SKM-1 treated with dmso at 0.1 percent for 144 hours (cell line): ENCODE data around the gene FAHD2B.
"Not testable (repeated sequence)": the region's sequence is repeated elsewhere in the genome, so short reads cannot be mapped to it uniquely, and the experiment has no call there.

Experiments
- DNase-seq: peaks from one replicate; lab custom pipeline; 2025; ENCODE audit not compliant: unreplicated experiment; lab: John Stamatoyannopoulos, UW

The FAHD2B gene

DNA sequence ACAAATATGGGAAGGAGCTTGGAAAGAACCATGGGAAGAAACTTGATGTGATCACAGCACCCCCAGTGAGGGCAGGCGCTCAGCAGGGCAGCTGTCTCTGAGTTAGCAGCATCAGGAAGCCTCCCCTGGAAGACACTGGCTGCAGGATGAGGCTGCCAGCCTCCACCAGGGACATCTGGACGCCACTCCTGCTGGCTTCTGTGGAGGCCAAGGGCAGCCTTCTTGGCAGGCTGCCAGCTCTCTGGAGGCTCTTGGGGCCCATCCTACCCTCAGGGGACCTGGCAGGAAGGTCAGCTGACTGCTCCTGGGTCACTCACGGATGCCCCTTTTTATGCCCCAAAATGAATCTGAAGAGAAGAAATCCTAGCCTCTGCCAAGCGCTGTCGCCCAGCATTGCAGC, 26.0 kb downstream of the FAHD2B start:
- DNase-seq = not testable (repeated sequence)

DNA sequence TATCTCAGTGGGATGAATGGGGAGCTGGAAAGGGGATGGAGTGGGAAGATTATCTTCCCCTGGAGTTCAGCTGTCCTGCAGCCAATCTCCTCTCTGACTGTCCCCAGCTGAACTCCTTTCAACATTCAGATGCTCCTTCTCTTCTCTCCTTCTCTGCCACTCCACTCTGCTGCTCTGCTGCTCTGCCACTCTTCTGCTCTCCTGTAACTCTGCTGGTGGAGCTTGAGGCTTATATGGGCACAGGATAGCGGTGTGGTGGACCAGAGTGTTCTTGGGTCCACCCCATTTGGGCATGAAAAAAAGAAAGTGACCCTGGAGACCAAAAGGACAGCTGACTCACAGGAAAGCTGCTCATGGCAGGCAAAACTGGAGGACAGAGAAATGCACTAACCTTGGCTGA, 26.6 kb downstream of the FAHD2B start:
- no peak for DNase-seq

DNA sequence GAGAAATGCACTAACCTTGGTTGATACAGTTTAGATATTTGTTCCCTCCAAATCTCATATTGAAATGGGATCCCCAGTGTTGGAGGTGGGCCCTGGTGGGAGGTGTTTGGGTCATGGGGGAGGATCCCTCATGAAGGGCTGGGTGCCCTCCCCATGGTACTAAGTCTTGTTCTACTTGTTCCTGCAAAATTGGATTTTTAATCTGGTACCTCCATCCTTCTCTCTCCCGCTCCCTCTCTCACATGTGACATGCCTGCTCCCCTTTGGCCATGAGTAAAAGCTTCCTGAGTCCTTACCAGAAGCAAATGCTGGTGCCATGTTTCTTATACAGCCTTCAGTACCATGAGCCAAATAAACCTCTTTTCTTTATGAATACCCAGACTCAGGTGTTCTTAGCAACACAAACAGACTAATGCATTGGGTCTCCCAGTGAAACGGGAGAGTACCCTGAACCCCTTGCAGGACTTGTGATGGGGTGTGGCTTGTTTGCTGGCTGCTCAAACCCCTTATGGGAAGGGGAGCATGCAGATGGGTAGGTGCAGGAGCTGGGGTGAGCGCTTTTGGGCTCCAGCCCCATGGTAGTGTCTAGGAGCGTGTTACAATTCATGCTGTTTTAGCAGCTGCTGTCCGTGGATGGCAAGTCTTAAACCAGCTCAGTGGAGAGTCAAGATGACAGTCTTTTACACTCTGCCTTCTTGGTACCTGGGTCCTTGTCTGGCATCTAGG, 27.2 kb downstream of the FAHD2B start:
- DNase-seq = no peak

DNA sequence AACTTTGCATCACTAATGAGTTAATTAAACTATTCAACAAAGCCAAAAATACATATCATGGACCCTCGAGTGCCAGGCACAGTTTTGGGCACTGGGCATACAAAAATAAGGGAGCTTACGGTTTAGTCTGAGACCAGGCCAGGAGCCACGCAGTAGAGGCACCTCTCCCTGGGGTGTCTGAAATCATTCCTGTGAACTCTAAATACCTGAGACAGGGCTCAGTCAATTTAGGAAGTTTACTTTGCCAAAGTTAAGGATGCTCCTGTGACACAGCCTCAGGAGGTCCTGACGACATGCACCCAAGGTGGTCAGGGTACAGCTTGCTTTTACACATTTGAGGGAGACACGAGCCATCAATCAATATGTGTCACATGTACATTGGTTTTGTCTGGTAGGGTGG, 28.7 kb downstream of the FAHD2B start:
- DNase-seq = not testable (repeated sequence)

DNA sequence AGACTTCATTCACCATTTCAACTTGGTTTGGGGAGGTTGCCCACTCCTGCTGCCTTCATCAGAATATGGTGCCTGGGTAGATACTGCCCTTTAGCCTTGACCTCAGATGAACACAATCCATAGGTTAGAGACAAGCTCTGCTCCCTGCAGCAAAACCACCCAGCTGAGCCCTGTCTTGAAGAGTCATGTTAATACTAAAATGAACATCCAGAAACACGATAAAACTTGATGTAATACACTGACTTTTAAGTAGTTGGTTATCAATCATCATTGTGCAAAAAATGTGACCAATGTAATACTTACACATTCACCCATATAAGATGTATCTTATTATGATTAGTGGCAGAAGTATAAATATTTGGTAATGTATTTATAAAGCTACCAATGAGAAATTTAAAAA, 32.7 kb downstream of the FAHD2B start:
- DNase-seq = not testable (repeated sequence)

DNA sequence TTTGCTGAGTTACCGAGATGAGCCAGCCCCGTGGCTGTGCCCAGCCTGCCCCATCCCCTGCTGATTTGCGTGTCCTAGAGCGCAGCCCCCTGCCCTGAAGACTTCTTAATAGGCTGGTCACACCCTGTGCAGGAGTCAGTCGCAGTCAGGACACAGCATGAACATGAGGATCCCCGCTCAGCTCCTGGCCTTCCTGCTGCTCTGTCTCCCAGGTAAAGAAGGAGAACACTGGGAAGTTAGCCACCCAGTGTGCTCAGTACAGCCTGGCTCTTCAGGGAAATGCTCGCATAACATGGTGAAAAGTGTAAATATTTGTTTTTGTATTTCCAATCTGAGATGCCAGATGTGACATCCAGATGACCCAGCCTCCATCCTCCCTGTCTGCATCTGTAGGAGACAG, 34.9 kb downstream of the FAHD2B start:
- not testable (repeated sequence) for DNase-seq

DNA sequence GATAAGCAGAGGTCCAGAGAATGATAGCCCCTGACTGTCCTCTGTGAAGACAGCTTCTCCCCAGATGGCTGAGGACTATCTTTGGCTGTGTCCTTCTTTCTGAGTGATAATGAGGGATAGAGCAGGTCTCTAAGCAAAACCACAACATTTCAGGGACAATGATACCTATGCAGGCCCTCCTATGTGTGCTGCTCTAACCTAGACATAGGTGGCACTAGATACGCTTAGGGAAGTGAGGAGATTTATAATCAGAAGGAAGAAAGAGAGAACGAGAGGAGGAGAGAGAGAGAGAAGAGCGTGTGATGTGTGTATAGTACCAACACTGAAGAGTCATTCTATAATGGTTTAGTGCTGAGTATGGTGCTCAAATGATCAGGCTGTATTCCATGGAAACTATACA, 38.5 kb downstream of the FAHD2B start:
- not testable (repeated sequence) for DNase-seq

DNA sequence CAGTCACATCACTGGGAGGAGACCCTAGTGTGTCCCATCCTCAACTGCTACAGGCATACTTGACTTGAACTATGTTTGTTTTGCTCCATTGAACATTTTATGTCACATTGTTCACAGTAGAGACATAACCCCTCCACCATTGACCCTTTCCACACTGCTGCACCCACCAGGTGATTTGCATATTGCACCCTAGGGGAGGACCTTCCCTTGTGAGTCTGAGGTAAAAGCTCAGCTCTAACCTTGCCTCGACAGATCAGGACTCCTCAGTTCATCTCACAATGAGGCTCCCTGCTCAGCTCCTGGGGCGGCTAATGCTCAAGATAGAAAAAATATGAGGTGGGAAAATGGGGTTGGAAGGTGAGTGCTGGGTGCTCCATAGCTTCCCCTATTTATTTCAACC, 44.6 kb downstream of the FAHD2B start:
- DNase-seq = not testable (repeated sequence)

DNA sequence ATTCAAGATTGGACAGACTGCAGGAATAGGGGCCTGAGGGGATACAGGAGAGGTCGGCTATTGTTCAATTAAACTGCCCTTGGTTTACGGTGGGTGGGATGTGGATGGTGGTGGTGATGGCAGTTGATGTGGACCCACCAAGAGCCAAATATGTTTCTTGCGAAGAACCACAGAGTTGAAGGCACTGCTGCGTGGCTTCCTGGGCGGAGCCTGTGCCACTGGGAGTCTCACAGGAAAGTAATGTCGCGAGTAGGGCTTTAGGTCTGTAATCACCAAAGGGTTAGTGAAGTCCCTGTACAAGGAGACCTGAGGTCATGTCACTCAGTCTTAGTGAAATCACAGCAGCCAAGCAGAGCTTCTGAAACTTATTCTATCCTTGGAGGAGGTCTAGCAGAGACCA, 46.2 kb downstream of the FAHD2B start:
- DNase-seq = not testable (repeated sequence)

DNA sequence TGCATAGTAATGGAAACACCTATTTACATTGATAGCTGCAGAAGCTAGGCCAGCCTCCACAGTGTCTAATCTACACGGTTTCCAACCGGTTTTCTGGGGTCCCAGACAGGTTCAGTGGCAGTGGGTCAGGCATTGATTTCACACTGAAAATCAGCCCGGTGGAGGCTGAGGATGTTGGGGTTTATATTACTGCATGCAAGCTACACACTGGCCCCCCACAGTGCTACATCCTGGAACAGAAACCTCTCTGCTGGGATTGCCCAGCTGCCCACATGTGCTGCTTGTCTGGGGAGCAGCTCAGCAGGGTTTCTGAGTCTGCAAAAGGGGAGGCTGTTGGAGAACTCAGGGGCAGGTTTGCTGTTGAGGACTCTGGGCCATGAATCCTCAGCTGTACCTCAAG, 48.0 kb downstream of the FAHD2B start:
- not testable (repeated sequence) for DNase-seq

DNA sequence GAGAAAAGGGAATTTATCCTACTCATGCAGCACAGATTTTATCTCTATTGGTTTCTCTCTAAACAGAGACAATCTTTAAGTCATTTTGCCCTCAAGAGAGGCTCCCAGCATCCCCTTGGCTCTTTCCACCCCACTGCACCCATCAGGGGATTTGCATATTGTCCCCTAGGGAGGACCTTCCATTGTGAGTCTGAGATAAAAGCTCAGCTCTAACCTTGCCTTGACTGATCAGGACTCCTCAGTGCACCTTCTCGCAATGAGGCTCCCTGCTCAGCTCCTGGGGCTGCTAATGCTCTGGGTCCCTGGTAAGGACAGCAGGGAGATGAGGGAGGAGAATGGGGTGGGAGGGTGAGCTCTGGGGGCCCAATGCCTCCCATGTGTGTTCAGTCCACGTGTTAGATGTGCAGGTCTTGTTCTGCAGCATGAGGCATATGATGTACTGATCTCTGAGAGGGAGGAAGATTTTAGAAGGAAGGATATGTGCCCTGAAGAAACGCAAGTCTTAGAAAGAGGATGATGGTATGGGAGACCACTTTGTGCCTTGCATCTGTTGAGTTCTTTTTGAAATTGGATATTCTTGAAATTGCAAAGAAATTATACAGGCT, 48.7 kb downstream of the FAHD2B start:
- not testable (repeated sequence) for DNase-seq
